ENCODE measurements around the gene ACOT13.

GRCh38 chr6:24692848-24693592 is 26.1 kb downstream of the ACOT13 start:
- TF ChIP-seq EZH2 (IDR thresholded peaks at IDR 0.05; ENCODE audit: borderline replicate concordance, low read length): no peak
- TF ChIP-seq, protein P1, sequence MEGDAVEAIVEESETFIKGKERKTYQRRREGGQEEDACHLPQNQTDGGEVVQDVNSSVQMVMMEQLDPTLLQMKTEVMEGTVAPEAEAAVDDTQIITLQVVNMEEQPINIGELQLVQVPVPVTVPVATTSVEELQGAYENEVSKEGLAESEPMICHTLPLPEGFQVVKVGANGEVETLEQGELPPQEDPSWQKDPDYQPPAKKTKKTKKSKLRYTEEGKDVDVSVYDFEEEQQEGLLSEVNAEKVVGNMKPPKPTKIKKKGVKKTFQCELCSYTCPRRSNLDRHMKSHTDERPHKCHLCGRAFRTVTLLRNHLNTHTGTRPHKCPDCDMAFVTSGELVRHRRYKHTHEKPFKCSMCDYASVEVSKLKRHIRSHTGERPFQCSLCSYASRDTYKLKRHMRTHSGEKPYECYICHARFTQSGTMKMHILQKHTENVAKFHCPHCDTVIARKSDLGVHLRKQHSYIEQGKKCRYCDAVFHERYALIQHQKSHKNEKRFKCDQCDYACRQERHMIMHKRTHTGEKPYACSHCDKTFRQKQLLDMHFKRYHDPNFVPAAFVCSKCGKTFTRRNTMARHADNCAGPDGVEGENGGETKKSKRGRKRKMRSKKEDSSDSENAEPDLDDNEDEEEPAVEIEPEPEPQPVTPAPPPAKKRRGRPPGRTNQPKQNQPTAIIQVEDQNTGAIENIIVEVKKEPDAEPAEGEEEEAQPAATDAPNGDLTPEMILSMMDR (IDR thresholded peaks at IDR 0.05; ENCODE audit: low read length): no peak
